HEK293T (cell line): Measurements from ENCODE around the gene FHOD3.

Source experiments
- BHLHE40 ChIP-seq: fragments of 450-650 bp; IDR thresholded peaks from 2 replicates; pipeline ENCODE4 v1.6.1; 2016; ENCODE audit warnings: mild to moderate bottlenecking, moderate library complexity, borderline replicate concordance
- ELF4 ChIP-seq: fragments of 450-650 bp; IDR thresholded peaks from 2 replicates; pipeline ENCODE4 v1.6.1; 2017; ENCODE audit warnings: antibody characterized with exemption
- FOXA1 ChIP-seq: fragments of 450-650 bp; IDR thresholded peaks from 2 replicates; pipeline ENCODE4 v1.6.1; 2016; ENCODE audit warnings: mild to moderate bottlenecking
- FOXK2 ChIP-seq: fragments of 450-650 bp; IDR thresholded peaks from 2 replicates; pipeline ENCODE4 v1.6.1; 2016; ENCODE audit warnings: mild to moderate bottlenecking
- FOXM1 ChIP-seq: fragments of 450-650 bp; IDR thresholded peaks from 2 replicates; pipeline ENCODE4 v1.6.1; 2017; ENCODE audit warnings: mild to moderate bottlenecking, borderline replicate concordance
- HDGF ChIP-seq: fragments of 450-650 bp; IDR thresholded peaks from 2 replicates; pipeline ENCODE4 v1.6.1; 2017; ENCODE audit warnings: antibody characterized with exemption, borderline replicate concordance
- LEF1 ChIP-seq: fragments of 450-650 bp; IDR thresholded peaks from 2 replicates; pipeline ENCODE4 v1.6.1; 2017; ENCODE audit warnings: mild to moderate bottlenecking, borderline replicate concordance
- NFRKB ChIP-seq: fragments of 450-650 bp; IDR thresholded peaks from 2 replicates; pipeline ENCODE4 v1.6.1; 2016; ENCODE audit warnings: mild to moderate bottlenecking, moderate library complexity
- TARDBP ChIP-seq: fragments of 450-650 bp; IDR thresholded peaks from 2 replicates; pipeline ENCODE4 v1.6.1; 2016
- ZNF384 ChIP-seq: fragments of 450-650 bp; IDR thresholded peaks from 2 replicates; pipeline ENCODE4 v1.6.1; 2016

DNA sequence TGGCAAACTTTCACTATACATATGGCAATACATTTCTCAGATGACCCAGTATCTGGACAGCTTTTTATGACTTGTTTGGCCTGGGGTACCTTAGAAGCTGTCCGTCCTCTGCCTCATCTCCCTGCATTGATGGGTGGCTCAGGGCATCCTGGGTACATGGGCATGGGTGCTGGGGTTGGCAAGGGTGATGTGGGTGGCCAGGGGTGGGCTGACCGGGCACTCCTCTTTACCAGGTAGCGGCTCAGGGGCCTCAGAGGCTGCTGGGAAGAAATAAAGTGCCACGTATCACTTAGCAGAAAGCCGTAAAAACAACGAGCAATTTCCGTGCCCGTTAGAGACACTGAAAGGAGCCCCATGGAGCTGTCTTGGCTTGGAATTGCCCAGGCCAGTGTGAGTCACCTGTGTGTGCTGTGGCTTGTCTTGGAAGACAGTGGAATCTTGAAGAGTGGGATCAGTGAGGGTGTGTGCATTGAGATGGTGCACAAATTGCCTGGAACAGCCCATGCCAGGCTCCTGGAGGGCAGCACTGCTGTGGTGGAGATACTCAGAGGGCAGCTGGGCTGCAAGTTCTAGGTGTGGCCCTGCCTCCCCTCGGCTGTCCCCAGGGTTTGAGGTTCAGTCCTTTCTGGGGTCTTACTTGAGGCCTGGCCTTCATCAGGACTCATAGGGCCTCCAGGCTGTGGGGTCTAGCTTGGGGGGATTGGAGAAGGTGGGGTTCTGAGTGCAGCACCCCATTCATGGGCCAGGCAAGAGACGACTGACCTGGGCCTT lies 88.8 kb downstream of the FHOD3 start:
- TF ChIP-seq FOXM1, result no peak
- no peak for TF ChIP-seq HDGF
- TF ChIP-seq BHLHE40, result no peak
- no peak for TF ChIP-seq TARDBP
- no peak for TF ChIP-seq ELF4
- TF ChIP-seq FOXA1, result no peak
- TF ChIP-seq ZNF384, result no peak
- no peak for TF ChIP-seq LEF1
- no peak for TF ChIP-seq FOXK2
- no peak for TF ChIP-seq NFRKB
